ENCODE data around the gene PACS2.

GRCh38 chr14:105422695-105423487, 108.3 kb downstream of the PACS2 start:
- no peak for TF ChIP-seq EZH2 (IDR thresholded peaks at IDR 0.05; ENCODE audit: insufficient read depth, poor library complexity, severe bottlenecking)
- no peak for TF ChIP-seq EZH2phosphoT487 (IDR thresholded peaks at IDR 0.05; ENCODE audit: insufficient read depth, low read depth)

Measured in GM23248 (cell line).